GM19467 (cell line): ENCODE data around the gene PTGIS.
"Not testable (repeated sequence)": the region's sequence is repeated elsewhere in the genome, so short reads cannot be mapped to it uniquely, and the experiment has no call there.

Experiments
- ATAC-seq: cut with Tn5 transposase; IDR thresholded peaks from one replicate; pipeline ENCODE4 v1.9.1; 2021; ENCODE audit warnings: mild to moderate bottlenecking, moderate library complexity; ENCODE audit not compliant: unreplicated experiment

Gene PTGIS

DNA sequence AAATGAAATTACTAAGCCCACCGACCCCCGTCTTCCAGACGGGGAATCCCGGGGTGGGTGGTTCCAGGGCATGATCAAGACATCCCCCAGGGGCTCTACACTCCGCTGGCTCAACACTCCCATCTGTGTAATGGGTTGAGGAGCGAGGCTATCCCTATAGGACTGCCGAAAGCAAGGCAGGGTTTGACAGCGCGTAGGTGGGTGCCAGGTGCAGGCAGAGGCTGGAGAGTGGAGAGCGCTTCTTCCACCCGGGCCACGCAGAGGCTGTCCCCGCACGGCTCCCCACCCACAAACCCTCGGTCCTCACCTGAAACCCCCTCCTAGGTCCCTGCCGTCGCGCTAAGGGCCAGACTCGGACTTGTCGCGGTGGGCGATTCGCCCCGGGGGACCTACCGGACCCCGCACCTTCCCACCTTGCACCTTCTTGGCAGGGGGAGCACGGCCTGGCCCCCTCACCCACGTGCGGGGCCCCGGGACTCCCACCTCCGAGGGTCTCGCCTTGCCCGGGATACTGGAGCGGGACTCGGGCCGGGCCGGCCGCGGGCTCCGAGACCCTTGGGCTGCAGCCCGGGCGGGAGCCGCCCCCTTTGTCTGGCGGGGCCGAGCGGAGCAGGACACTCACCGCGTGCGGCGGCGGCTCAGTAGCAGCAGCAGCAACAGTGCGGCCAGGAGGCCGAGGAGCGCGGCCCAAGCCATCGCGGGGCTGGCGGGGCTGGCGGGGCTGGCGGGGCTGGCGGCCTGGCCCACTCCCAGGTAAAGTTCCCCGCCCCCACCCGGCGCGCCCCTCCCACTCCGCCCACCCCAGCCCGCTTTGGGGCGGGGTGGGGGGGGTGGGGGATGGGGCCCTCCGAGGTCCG lies at the start of gene PTGIS:
Gene PTGIS, minus strand, starts transcription at position 717 of the 857 bp plus-strand sequence. Its CDS starts 21 bp downstream, at position 696.
- ATAC-seq: no peak

DNA sequence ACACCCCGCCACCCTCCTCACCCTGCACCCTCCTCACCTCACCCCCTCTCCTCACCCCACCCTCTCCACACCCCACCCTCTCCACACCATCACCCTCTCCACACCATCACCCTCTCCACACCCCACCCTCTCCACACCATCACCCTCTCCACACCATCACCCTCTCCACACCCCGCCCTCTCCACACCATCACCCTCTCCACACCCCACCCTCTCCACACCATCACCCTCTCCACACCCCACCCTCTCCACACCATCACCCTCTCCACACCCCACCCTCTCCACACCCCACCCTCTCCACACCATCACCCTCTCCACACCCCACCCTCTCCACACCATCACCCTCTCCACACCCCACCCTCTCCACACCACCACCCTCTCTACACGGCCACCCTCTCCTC lies 49.5 kb upstream of the PTGIS start:
- not testable (repeated sequence) for ATAC-seq

DNA sequence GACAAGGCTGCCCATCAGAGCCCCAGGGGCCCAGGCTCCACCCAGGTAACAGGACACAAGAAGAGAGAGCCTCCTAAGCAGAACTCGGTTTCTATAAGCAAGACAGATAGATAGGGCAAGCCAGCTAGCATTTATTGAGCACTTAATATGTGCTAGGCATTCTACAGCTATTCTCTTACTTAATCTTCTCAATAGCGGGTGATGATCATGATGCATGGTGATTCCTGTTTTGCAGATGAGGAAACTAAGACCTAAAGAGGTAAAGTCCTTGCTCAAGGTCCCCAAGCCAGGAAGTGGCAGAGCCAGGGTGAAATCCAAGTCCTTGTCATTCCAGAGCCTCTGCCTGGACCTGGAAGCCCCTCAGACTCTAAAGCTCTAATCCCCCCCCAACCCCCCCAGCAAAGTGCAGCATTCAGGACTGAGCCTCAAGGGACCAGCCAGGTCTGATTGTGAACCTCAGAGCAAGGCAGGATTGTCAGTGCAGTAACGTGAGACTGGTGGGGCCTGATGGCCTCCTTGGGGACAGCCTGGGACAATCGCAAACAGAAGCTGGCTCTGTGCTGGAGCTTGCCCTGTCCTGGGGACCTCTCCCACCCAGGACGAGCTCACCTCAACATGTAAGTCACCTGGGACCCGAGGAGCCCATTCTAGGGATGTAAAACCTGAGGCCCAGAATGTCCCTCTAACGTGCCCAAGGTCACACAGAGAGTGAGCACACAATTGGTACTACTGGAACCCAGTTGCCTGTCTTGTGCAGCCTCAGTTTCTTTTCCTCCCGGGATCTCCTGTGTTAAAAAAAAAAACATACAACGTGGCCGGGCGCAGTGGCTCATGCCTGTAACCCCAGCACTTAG lies 48.4 kb upstream of the PTGIS start:
- ATAC-seq: no peak

DNA sequence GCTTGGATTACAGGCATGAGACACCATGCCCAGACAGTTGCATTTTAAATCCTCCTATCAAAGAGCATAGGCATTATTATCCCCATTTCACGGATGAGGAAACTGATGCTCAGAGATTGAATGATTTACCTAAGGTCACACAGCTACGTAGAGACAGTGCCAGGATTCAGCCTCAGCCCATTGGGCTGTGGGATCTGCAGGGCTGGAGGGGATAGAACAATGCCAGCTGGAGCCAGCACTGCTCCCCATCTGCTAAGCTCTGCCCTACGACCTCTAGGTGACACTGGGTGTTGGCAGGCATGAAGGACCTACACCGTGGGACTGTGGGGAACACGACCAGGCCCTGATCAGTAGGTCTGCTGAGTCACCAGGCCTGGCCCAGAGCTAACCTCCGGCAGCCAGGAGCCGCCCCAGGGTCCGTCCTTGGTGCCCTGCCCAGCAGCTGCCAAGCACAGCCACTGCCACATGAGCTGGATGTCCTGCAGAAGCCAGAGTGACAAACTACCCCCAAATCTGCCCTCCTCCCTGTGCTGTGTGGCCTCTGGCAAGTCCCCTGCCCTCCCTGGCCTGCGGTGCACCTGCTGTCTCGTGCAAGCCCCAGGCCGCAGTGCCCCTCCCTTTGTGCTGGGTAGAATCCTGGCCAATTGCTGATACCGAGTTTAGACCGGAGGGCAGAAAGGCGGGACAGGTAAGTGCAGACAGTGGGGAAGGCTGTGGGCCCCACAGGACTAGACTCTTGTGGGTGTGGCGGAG lies 47.6 kb upstream of the PTGIS start:
- ATAC-seq: no peak

DNA sequence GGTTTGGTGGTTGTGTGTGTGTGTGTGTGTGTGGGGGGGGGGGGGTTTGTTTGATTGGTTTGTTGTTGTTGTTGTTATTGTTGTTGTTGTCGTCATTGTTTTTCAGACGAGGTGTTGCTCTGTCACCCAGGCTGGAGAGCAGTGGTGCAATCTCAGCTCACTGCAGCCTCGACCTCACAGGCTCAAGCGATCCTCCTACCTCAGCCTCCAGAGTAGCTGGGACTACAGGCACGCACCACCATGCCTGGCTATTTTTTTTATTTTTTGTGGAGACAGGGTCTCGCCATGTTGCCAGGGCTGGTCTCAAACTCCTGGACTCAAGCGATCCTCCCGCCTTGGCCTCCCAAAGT lies 47.1 kb upstream of the PTGIS start:
- not testable (repeated sequence) for ATAC-seq

DNA sequence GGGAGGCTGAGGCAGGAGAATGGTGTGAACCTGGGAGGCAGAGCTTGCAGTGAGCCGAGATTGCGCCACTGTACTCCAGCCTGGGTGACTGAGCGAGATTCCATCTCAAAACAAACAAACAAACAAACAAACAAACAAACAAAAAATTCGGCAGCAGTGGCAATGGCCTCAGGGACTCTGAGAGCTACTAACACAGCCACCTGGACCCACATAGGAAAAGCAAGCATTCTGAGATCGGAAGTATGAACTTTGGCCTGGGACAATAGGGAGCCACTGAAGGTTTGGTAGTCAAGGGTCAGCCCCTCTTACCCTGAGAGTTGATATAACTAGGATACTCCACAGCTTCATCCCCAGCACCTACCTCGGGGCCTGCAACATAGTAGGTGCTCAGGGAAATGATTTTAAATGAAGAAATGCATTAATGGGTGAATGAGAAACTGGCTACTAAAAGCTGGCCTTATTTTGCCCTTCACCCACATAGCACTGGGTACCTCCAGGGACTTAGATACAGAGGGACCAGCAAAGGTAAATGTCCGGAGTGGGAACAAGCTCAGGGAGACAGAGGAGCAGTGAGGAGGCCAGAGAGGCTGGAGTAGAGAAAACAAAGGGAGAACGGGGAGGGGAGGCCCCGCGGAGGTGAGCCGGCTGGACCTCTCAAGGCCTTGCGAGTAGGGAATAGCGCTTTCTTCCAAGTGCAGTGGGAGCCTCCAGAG lies 46.6 kb upstream of the PTGIS start:
- ATAC-seq: no peak

DNA sequence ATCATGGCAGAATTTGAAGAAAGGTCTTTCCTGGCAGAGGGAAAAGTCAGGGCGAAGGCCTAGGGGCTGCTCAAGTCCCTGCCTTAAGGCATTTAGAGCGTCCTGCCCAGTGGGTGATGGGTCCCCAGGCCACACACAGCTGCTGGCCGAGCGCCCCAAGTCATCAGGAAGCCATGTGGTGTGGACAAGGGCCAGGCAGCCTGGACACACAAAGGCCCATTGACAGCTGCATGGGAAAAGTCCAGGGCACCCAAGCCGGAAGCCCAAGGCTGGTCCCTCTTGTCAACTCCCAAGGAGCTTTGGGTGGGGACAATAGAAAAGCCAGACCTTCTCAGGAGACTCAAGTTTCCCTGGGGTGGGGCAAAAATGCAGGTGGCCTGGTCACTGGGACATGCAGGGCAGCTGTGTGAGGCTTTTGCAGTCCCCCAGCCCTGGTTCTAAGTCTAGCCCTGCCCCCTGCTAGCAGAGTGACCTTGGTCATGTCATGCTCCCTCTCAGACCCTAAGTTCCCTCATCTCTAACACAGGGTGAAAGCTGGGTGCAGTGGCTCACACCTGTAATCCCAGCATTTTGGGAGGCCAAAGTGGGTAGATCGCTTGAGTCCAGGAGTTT lies 44.3 kb upstream of the PTGIS start:
- no peak for ATAC-seq

DNA sequence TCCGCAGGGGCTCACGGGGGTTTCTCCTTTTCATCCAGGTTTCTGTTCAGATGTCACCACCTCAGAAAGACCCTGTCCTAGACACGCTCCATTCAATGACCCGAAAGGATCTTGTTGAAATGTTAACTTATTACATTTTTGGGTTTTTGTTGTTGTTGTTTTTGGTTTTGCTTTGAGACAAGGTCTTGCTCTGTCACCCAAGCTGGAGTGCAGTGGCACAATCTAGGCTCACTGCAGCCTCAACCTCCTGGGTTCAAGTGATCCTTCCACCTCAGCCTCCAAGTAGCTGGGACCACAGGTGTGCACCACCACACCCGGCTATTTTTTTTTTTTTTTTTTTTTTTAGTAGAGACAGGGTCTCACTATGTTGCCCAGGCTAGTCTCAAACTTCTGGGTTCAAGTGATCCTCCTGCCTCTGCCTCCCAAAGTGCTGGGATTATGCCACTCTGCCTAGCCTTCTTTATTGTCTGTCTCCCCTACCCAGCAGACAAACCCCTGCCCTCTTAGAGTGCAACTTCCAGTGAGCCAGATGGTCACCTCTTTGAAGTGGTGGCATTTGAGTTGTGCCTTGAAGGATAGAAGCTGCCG lies 43.7 kb upstream of the PTGIS start:
- ATAC-seq: not testable (repeated sequence)

DNA sequence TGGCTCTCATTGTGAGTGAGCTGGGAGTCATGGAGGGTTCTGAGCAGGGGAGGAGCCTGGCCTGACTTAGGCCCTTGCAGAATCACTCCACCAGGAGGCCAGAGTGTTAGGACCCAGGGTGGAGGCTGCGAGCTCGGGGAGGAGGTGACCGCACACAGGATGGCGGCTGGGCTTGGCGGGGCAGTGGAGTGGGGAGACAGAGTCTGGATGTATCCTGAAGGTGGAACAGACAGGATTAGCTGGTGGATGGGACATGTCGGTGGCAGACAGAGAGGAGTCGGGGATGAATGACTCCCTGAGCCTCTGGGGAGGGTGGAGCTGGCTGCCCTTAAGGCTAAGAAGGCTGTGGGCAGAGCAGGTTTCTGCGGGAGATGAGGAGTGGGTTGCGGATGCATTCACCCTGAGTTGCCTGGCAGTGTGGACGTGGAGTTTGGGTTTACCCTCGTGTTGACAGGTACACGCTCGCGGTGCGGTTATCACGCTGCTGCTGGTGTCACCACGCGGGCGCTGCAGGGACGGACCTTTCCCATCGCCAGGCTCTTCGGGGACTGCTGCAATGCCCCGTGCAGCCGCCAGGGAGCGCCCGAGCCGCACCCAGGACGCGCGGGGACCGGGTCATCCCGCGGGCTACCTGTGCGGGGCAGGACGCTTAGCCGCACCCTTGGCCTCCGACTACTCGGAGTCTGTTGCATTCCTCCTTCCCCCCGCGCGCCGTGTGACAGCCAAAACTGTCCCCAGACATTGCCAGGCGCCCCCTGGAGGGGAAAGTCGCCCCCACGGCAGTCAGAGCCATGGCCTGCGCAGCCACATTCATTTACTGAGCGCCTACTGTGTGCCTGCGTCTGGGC lies 43.0 kb upstream of the PTGIS start:
- peak; percentile 62 for ATAC-seq

DNA sequence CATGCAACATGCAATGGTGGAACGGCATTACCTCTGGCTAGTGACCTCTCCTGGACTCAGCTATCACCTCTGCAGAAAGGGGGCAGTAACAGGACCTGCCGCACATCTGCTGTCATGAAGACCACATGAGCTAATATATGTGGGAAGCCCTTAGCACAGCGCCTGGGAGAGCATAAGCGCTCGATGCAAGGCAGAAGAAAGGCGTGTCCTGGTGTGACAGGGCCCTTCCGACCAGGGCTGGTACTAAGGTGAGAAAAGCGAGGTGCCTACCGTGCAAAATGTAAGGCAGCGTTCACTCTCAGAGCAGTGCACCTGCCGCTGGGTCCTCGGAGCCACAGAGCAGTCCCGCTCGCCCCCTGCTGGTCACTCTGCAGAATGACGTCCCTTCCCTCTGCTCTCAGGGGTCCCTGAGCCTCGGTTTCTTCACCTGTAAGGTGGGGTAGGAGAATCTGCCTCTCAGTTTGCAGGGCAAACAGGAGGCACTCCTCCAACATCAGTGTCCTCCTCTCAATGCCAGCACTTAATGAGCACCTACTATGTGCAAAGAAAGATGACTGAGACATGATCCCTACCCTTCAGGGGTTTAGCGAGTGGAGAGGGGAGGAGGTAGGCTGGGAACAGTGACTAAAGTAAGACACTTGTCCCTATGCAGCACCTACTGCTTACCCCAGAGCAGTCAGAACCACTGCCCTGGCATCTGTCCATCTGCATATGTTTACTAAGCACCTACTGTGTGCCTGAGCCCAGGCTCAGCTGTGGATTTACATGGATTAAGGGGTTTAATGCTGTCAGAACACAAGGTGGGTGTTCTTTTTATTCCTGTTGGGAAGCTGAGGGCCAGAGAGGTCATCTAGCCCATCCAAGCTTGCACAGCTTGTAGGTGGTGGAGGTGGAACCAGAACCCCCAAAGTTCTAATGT lies 41.1 kb upstream of the PTGIS start:
- peak; percentile 53 for ATAC-seq

DNA sequence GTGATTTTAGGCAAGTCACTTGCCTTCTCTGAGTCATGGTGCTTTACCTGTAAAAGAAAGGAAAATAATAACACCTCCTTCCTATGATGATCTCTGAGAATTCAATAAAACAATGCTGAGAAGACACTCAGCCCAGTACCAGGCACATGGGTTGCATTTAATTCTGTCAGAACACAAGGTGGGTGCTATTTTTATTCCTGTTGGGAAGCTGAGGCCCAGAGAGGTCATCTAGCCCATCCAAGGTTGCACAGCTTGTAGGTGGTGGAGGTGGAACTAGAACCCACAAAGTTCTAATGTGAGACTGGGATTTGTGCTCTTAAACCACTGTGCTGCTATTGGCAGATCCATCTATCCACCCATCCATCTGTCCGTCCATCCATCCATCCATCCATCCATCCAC lies 39.6 kb upstream of the PTGIS start:
- ATAC-seq: no peak

DNA sequence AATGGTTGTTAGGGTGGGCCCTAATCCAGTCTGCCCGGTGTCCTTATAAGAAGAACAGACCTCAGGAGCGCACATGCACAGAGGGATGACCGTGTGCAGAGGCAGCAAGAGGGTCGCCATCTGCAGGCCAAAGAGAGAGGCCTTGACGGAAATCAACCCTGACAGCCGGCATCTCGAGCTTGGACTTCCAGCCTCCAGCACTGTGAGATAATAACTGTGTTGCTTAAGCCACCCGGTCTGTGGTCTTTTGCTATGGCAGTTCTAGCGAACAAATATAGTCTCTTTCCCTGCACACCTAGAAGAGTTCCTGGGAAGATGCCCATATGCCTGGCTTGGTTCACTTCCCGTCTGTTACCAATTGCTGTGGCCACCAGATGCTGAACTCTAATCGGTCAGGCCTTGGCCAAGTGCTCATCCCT lies 35.3 kb upstream of the PTGIS start:
- ATAC-seq: no peak

DNA sequence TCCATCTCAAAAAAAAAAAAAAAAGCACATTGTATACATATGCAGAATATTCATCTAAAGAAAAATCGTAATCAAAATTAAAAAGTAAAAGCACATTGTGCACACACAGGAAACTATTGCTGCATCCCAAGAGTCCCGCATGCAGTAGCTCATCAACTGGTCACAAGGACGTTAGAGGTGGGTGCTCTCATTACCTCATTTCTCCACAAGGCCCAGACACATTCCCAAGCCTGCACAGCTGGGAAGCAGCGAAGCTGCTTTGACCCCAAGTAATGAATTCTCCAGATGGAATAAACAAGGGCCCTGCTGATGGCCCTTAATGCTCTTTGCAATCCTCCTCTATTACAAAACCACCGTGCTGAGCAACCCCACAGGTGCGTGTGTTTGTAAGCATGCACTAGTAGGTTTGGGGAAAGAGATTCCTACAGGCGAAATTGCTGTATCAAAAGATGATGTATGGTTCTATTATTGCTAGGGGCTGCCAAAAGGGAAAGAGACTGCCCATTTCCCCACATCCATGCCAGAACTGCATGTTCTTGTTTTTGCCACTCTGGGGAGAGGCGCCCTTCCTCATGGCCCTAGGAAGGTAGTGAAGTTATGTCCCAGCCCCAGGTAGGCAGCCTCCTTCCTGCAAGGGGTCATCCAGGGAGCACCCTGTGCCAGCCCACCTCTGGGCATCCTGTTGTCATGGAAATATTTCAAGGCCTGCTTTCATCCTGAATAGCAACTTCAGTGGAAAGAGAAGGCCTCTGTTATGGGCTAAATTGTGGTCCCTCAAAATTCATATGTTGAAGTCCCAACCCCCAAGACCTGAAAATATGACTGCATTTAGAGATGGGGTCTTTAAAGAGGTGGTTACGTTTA lies 34.6 kb upstream of the PTGIS start:
- ATAC-seq: no peak

DNA sequence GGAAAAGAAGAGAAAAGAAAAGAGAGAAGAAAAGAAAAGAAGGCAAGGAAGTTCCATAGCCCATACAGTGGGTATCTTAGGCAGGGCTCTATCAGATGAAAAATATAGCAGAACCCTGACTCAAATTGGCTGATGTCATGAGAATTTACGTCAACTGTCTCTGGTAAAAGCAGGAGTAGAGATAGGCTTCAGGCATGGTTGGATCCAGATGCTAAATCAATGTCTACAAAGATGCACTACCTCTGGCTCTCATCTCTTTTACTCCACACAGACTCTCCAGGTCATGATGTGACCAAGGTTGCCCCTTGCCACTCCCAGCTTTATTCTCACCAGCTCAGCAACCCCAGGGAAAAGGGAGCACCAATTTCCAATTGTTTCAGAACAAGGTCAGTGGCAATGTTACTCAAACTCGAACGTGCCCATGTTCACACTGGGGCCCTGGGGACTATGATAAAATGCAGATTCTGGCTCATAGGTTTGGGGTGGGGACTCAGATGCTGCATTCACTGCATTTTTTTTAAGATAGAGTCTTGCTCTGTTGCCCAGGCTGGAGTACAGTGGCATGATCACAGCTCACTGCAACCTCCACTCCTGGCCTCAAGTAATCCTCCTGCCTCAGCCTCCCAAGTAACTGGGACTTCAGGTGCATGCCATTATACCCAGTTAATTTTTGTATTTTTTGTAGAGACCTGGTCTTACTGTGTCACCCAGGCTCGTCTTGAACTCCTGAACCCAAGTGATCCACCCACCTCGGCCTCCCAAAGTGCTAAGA lies 33.4 kb upstream of the PTGIS start:
- ATAC-seq: no peak

DNA sequence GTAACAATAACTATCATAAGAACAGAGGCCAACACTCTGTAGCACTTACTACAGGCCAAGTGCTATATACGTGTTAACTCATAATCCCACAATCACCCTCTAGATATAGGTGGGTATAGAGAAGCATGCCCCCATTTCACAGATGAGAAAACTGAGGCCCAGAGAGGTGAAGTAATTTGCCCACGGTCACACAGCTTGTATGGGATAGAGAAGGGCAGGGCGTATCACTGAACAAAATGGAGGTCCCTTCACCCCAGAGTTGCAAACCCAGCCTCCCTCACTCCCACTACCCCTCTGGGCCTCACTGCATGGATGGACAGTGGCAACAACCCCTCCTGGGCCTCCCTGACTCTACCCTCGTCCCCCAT lies 31.8 kb upstream of the PTGIS start:
- no peak for ATAC-seq

DNA sequence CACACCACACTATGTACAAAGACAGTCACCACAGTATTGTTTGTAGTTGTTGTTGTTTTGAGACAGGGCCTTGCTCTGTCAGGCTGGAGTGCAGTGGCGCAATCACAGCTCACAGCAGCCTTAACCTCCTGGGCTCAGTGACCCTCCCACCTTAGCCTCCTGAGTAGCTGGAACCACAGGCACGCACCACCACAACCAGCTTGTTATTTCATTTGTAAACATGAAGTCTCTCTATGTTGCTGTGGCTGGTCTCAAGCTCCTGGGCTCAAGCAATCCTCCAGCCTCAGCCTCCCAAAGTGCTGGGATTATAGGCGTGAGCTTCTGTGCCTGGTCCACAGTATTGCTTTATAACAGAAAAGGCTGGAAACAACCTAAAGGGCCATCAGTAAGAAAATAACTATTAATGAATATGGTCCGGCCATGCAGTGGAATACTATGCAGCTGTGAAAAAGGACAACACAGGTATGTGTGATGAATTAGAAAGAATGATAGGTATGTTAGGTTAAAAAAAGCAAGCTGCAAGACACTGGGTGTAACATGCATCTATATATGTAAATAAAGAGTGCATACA lies 30.0 kb upstream of the PTGIS start:
- no peak for ATAC-seq
